ENCODE measurements around the gene CFAP46.
"Not testable (repeated sequence)": the region's sequence is repeated elsewhere in the genome, so short reads cannot be mapped to it uniquely, and the experiment has no call there.

The CFAP46 gene

GRCh38 chr10:132900211-132900756 is 42.1 kb downstream of the CFAP46 start:
- Histone ChIP-seq H3K27me3 (ENCODE audit: control insufficient read depth, insufficient read depth, low read length) (no peaks in the 10 kb centered on the region), H3K9me3 (ENCODE audit: control insufficient read depth, low read length) (no peaks in the 10 kb centered on the region), H3K4me3 (ENCODE audit: low read length) (no peak overlapping the region), H3K9ac (ENCODE audit: low read length) (no peak overlapping the region), H3K36me3 (ENCODE audit: control insufficient read depth, insufficient read depth, low read length) (no peaks in the 10 kb centered on the region), H3K4me1 (ENCODE audit: control insufficient read depth, insufficient read depth, low read length) (peaks cover 25% of the 10 kb centered on the region)

DNA sequence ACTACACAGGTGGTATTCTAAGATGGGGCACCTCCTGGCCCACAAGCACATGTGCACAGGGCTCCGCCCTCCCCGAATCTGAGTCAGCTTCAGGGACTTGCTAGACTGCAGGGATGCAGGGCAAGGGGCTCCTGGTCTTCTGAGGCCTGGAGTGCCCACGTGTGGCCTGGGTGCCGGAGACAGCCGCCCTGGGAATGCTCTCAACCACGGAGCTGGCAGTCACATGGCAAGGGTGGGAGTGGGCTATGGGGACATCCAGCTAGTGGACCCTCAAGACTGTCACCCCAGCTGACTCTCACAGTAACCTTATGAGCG is 42.7 kb downstream of the CFAP46 start:
- Histone ChIP-seq H3K9ac (ENCODE audit: low read length) (no peak overlapping the region), H3K4me1 (ENCODE audit: control insufficient read depth, insufficient read depth, low read length) (peaks cover 24% of the 10 kb centered on the region), H3K27me3 (ENCODE audit: control insufficient read depth, insufficient read depth, low read length) (no peaks in the 10 kb centered on the region), H3K36me3 (ENCODE audit: control insufficient read depth, insufficient read depth, low read length) (no peaks in the 10 kb centered on the region), H3K9me3 (ENCODE audit: control insufficient read depth, low read length) (no peaks in the 10 kb centered on the region), H3K4me3 (ENCODE audit: low read length) (no peak overlapping the region)

DNA sequence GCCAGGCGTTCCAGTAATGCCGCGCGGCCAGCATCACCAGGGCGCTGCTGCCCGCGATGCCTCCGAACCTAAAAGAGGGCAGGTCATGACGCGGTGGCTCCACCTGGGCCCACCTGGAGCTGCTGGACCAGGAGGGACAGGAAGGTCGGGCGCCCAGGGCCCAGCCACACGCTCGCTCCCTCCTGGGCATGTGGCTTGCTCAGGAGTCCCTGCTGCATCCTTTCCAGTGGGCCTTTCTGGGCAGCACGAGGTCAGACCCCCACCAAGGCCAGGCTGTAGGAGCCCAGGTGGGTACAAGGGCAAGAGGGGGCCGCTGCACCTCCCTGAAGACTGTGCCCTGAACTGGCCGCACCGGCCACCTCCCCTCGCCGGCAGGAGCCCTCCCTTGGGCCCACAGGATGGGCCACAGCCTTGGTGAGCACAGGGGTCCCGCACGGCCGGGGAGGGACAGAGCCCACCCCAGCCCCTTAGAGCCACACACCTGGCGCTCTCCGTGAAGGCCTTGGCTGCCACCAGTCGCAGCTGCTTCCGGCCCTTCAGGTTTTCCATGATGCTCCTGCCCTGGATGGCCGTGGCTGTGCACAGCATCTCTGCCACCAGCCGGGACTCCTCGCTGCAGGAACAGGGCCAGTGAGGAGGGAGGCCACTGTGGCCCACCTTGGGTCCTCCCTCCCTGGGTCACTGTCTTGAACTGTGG is 43.2 kb downstream of the CFAP46 start:
- Histone ChIP-seq H3K9me3 (ENCODE audit: control insufficient read depth, low read length) (no peaks in the 10 kb centered on the region), H3K27me3 (ENCODE audit: control insufficient read depth, insufficient read depth, low read length) (no peaks in the 10 kb centered on the region), H3K9ac (ENCODE audit: low read length) (no peak overlapping the region), H3K4me3 (ENCODE audit: low read length) (no peak overlapping the region), H3K4me1 (ENCODE audit: control insufficient read depth, insufficient read depth, low read length) (peaks cover 19% of the 10 kb centered on the region), H3K36me3 (ENCODE audit: control insufficient read depth, insufficient read depth, low read length) (no peaks in the 10 kb centered on the region)

GRCh38 chr10:132898391-132899053 is 43.8 kb downstream of the CFAP46 start:
- Histone ChIP-seq H3K36me3 (ENCODE audit: control insufficient read depth, insufficient read depth, low read length) (no peaks in the 10 kb centered on the region), H3K4me1 (ENCODE audit: control insufficient read depth, insufficient read depth, low read length) (peaks cover 19% of the 10 kb centered on the region), H3K4me3 (ENCODE audit: low read length) (no peak overlapping the region), H3K27me3 (ENCODE audit: control insufficient read depth, insufficient read depth, low read length) (no peaks in the 10 kb centered on the region), H3K9ac (ENCODE audit: low read length) (no peak overlapping the region), H3K9me3 (ENCODE audit: control insufficient read depth, low read length) (no peaks in the 10 kb centered on the region)

DNA sequence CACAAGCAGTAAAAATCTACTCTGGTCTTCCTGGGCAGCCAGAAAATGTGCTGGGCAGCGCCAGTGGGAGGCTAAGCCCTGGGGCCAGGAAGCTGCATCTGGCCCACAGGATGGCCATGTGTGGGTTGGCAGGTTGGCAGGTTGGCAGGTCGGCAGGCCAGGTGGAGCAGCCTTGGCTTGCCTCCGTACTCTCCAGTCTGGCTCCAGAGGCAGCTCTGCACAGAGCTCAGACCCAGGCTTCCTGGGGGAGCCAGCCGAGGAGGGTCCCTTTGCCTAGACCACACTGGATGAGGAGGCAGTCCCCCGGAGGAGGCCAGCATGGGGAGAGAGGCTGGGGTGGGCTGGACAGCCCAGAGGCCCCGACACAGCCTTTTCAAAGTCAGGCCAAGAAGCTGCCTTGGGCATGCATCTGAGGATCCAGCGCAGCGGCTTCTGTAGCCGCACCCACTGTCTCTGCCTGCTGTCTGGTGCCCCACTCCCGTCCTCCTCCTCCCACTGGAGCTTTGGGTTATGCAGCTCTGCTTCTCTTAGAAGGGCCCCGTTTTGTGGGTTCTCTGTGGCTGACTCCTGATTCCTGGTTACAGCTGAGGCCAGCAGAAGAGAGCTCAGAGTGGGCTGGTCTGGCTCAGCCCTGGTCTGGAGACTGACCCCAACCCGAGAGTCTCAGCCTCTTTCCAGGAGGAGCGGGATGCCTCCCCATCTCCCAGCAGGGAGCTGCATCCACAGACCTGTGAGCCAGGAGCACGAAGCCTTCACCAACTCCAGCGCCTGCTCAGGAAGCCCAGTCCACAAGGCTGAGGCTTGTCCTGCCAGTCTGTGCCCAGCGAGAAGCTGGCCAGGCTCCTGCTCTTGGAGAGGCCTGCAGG is 44.6 kb downstream of the CFAP46 start:
- Histone ChIP-seq H3K27me3 (ENCODE audit: control insufficient read depth, insufficient read depth, low read length) (no peaks in the 10 kb centered on the region), H3K4me1 (ENCODE audit: control insufficient read depth, insufficient read depth, low read length) (peaks cover 20% of the 10 kb centered on the region), H3K9me3 (ENCODE audit: control insufficient read depth, low read length) (no peaks in the 10 kb centered on the region), H3K4me3 (ENCODE audit: low read length) (no peak overlapping the region), H3K9ac (ENCODE audit: low read length) (no peak overlapping the region), H3K36me3 (ENCODE audit: control insufficient read depth, insufficient read depth, low read length) (no peaks in the 10 kb centered on the region)

DNA sequence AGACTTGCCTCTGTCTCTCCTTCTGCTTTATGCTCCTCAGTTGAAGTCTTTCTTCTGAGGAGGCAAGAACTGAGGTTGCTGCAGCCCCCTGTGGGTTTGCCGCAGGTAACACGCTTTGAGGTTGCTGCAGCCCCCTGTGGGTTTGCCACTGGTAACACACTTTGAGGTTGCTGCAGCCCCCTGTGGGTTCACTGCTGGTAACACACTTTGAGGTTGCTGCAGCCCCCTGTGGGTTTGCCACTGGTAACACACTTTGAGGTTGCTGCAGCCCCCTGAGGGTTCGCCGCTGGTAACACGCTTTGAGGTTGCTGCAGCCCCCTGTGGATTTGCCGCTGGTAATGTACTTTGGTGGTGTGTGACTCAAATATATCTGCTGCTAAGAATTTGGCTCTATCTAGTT is 48.6 kb downstream of the CFAP46 start:
- H3K27me3 ChIP-seq (ENCODE audit: control insufficient read depth, insufficient read depth, low read length) = peaks cover 17% of the 10 kb centered on the region
- not testable (repeated sequence) for H3K4me1 ChIP-seq (ENCODE audit: control insufficient read depth, insufficient read depth, low read length); H3K9me3 ChIP-seq (ENCODE audit: control insufficient read depth, low read length); H3K4me3 ChIP-seq (ENCODE audit: low read length); H3K36me3 ChIP-seq (ENCODE audit: control insufficient read depth, insufficient read depth, low read length); H3K9ac ChIP-seq (ENCODE audit: low read length)

- Histone ChIP-seq H3K27me3 (ENCODE audit: control insufficient read depth, insufficient read depth, low read length) (peaks cover 17% of the 10 kb centered on the region), H3K36me3 (ENCODE audit: control insufficient read depth, insufficient read depth, low read length) (no peaks in the 10 kb centered on the region), H3K4me1 (ENCODE audit: control insufficient read depth, insufficient read depth, low read length) (peaks cover 10% of the 10 kb centered on the region), H3K9ac (ENCODE audit: low read length) (no peak overlapping the region), H3K4me3 (ENCODE audit: low read length) (no peak overlapping the region), H3K9me3 (ENCODE audit: control insufficient read depth, low read length) (no peaks in the 10 kb centered on the region)
Observed at GRCh38 chr10:132893090-132893489, 49.3 kb downstream of the CFAP46 start.

- no peak overlapping the region for H3K4me3 ChIP-seq (ENCODE audit: low read length)
- peaks cover 10% of the 10 kb centered on the region for H3K4me1 ChIP-seq (ENCODE audit: control insufficient read depth, insufficient read depth, low read length)
- H3K9ac ChIP-seq (ENCODE audit: low read length) = no peak overlapping the region
- H3K9me3 ChIP-seq (ENCODE audit: control insufficient read depth, low read length) = no peaks in the 10 kb centered on the region
- peaks cover 23% of the 10 kb centered on the region for H3K27me3 ChIP-seq (ENCODE audit: control insufficient read depth, insufficient read depth, low read length)
- no peaks in the 10 kb centered on the region for H3K36me3 ChIP-seq (ENCODE audit: control insufficient read depth, insufficient read depth, low read length)
Observed at GRCh38 chr10:132892004-132892403, 50.4 kb downstream of the CFAP46 start.

DNA sequence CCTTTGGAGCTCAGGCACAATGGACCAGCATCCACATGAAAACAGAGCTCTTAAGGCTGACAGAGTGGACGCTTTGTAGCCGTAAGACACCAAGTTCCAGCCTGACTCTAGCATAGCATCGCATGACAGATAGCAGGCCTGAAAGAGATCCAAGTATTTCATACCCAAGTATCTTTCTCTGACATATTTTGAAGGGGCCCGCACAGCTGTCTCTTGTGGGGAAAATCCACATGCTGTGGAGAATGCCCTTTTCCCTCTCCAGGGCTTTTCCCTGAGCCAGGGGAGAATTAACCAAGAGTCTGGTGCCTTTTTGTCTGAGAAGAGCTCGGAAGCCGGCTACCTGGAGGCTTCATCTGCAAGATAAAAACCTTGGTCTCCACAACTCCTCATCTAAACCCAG is 51.0 kb downstream of the CFAP46 start:
- H3K4me3 ChIP-seq (ENCODE audit: low read length) = no peak overlapping the region
- no peaks in the 10 kb centered on the region for H3K9me3 ChIP-seq (ENCODE audit: control insufficient read depth, low read length)
- no peaks in the 10 kb centered on the region for H3K36me3 ChIP-seq (ENCODE audit: control insufficient read depth, insufficient read depth, low read length)
- H3K4me1 ChIP-seq (ENCODE audit: control insufficient read depth, insufficient read depth, low read length) = peaks cover 10% of the 10 kb centered on the region
- no peak overlapping the region for H3K9ac ChIP-seq (ENCODE audit: low read length)
- H3K27me3 ChIP-seq (ENCODE audit: control insufficient read depth, insufficient read depth, low read length) = peaks cover 28% of the 10 kb centered on the region

- Histone ChIP-seq H3K27me3 (ENCODE audit: control insufficient read depth, insufficient read depth, low read length) (peaks cover 28% of the 10 kb centered on the region), H3K9ac (ENCODE audit: low read length) (no peak overlapping the region), H3K9me3 (ENCODE audit: control insufficient read depth, low read length) (no peaks in the 10 kb centered on the region), H3K4me1 (ENCODE audit: control insufficient read depth, insufficient read depth, low read length) (peaks cover 10% of the 10 kb centered on the region), H3K4me3 (ENCODE audit: low read length) (no peak overlapping the region), H3K36me3 (ENCODE audit: control insufficient read depth, insufficient read depth, low read length) (no peaks in the 10 kb centered on the region)
Observed at GRCh38 chr10:132890301-132890700, 52.1 kb downstream of the CFAP46 start.

DNA sequence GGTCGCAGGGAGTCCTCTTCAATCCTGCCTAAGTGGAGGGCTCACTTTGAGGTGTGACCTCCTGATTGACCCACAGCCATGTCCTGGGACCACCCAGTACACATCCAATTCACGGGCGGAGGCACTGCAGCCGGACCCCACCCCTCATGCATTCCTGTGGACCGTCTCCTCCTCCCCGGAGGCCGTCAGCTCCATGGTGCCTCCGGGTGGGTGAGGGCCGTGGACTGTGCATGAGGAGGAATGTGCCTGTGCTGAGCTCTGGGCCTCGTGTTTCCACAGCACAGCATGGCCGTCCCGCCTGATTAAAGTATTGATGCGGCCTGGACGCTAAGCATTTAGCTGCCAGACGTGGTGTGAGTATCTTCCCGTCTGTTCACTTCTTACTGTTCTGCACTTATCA is 52.8 kb downstream of the CFAP46 start:
- Histone ChIP-seq H3K9ac (ENCODE audit: low read length) (no peak overlapping the region), H3K27me3 (ENCODE audit: control insufficient read depth, insufficient read depth, low read length) (peaks cover 28% of the 10 kb centered on the region)

More for the DNA sequence above, 52.8 kb downstream of the CFAP46 start:
- no peaks in the 10 kb centered on the region for H3K9me3 ChIP-seq (ENCODE audit: control insufficient read depth, low read length)
- H3K4me3 ChIP-seq (ENCODE audit: low read length) = no peak overlapping the region
- no peaks in the 10 kb centered on the region for H3K36me3 ChIP-seq (ENCODE audit: control insufficient read depth, insufficient read depth, low read length)
- H3K4me1 ChIP-seq (ENCODE audit: control insufficient read depth, insufficient read depth, low read length) = peaks cover 10% of the 10 kb centered on the region
